Measurements from ENCODE around the gene SLC1A5. TPM values are rescaled to one million over a fixed set of nuclear protein-coding genes. Genes with fewer than 3 reads are reported as not detected.
"Not testable (repeated sequence)": the region's sequence is repeated elsewhere in the genome, so short reads cannot be mapped to it uniquely, and the experiment has no call there.

SLC1A5 gene
- 100 to 1,000 TPM; 349 to 439 (median 369) TPM for total RNA-seq

DNA sequence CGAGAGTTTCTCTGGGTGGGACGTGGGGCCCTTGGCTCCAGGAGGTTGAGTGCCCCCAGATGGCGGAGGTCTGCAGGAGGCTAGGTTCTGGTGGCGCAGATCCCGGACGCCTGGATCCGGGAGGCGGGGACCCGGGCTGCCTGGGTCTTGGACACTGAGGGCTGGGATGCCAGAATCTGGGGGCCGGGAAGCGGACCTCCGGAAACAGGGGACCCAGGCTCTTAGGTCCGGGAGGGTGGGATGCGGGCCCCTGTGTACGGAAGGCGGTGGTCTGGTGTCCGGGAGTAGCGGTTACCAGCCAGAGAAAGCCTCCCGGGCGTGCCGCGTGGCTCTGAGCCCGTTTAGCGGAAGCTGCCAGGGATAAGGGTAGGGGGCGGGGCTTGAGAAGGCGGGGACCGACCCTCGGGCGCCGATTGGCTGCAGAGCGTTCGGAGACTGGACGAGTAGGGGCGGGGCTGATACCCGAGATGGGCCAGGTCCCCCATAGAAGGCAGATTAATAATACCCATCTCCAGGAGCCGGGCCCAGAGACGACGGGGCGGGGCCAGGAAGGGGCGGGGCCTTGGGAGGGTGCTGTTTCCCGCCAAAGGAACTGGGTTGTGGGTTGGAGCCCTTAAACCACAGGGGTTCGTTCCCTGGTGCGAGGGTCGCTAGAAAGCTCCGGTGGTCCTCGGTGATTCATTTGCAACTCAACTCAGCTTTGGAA lies at the start of gene SLC1A5:
Gene SLC1A5 (minus strand): TSS at position 333 of the 706 bp plus-strand sequence. CDS start 629 bp downstream, outside the sequence.
- H3K4me1 Mint-ChIP-seq (ENCODE audit: low read depth) = peaks cover 50% of the 10 kb centered on the region

DNA sequence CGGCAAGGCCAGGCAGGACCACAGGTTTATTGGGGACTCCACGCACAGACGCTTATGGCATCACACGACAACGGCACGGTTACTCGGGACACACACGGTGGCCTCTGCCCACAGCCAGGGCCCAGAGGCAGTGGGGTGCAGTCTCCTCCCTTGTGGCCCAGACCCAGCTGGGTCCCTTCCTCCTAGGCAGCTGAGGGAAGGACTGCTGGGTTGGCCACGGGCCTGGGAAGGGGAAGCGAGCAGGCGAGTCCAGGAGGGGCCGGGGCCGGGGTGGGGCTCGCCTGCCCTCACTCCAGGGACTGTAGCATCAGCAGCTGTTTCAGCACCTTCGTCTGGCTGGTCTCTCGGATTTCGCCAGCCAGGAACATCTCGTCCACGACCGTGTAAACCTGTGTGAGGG lies 49.8 kb upstream of the SLC1A5 start:
- no peak for ATAC-seq
- H3K36me3 Mint-ChIP-seq (ENCODE audit: insufficient read depth) = peaks cover 17% of the 10 kb centered on the region

More for the DNA sequence above, at the start of gene SLC1A5:
- peak; percentile 99 for DNase-seq
- Mint-ChIP-seq H3K36me3 (ENCODE audit: insufficient read depth) (peaks cover 34% of the 10 kb centered on the region), H3K27me3 (ENCODE audit: low read depth) (no peaks in the 10 kb centered on the region), H3K4me3 (peak within 1 kb of the TSS; percentile 98), H3K9me3 (no peaks in the 10 kb centered on the region)
- ATAC-seq = peak; percentile 81 to 84

DNA sequence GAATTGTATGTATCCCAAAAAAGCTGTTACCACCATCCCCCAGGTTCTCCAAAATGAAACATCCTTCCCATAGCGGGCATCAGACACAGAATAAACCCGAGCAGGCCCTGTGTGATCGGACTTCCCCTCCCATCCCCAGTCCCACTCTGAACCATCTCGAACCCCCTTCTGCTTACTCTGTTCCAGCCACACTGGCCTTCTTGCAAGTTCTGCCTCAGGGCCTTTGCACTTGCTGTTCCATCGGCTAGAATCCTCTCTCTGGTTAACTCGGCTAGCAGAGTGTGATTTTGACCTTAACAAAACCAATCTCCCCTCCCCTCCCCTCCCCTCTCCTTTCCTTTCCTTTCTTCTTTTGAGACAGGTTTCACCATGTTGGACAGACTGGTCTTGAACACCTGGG lies 46.6 kb upstream of the SLC1A5 start:
- H3K9me3 Mint-ChIP-seq = no peaks in the 10 kb centered on the region
- H3K4me3 Mint-ChIP-seq = no peak overlapping the region
- no peaks in the 10 kb centered on the region for H3K4me1 Mint-ChIP-seq (ENCODE audit: low read depth)
- H3K27me3 Mint-ChIP-seq (ENCODE audit: low read depth) = no peaks in the 10 kb centered on the region
- no peak for ATAC-seq
- DNase-seq = no peak
- peaks cover 10% of the 10 kb centered on the region for H3K36me3 Mint-ChIP-seq (ENCODE audit: insufficient read depth)

More for the DNA sequence above, 49.8 kb upstream of the SLC1A5 start:
- H3K4me1 Mint-ChIP-seq (ENCODE audit: low read depth) = no peaks in the 10 kb centered on the region
- H3K9me3 Mint-ChIP-seq = no peaks in the 10 kb centered on the region
- no peak for DNase-seq
- H3K4me3 Mint-ChIP-seq = no peak overlapping the region
- no peaks in the 10 kb centered on the region for H3K27me3 Mint-ChIP-seq (ENCODE audit: low read depth)

DNA sequence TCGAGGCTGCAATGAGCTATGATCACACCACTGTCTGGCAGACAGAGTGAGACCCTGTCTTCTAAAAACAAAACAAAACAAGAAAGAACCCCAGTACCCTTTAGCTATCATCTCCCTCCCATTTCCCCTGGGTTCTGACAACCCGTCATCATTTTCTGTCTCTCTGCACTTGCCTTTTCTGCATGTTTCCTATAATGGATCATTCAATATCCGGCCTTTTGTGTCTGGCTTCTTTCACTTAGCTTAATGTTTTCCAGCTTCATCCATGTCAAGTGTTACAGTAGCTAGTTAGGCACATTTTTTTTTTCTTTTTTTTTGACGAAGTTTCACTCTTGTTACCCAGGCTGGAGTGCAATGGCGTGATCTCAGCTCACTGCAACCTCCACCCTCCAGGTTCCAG lies 45.7 kb upstream of the SLC1A5 start:
- Mint-ChIP-seq H3K4me1 (ENCODE audit: low read depth) (peaks cover 2% of the 10 kb centered on the region), H3K9me3 (no peaks in the 10 kb centered on the region)
- ATAC-seq = no peak

DNA sequence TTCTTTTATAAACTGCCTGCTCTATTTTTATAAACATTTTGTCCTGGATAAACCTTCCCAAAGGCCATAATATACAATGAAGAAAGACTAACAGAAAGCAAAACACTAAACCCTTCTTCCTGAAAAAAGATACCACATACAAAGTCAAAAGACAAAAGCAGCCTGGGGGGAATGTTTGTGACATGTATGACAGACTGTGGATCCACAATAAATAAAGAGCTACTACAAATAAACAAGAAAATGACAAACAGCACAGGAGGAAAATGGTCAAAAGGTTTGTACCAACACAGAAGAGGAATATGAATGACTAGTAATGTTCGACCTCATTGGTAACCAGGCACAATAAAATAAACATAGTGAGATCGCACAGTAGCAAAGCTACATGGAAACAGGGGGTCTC lies 42.5 kb upstream of the SLC1A5 start:
- no peaks in the 10 kb centered on the region for H3K9me3 Mint-ChIP-seq
- no peak for ATAC-seq

More for the DNA sequence above, 45.7 kb upstream of the SLC1A5 start:
- H3K36me3 Mint-ChIP-seq (ENCODE audit: insufficient read depth) = peaks cover 8% of the 10 kb centered on the region
- H3K27me3 Mint-ChIP-seq (ENCODE audit: low read depth) = no peaks in the 10 kb centered on the region
- no peak overlapping the region for H3K4me3 Mint-ChIP-seq
- DNase-seq = no peak

DNA sequence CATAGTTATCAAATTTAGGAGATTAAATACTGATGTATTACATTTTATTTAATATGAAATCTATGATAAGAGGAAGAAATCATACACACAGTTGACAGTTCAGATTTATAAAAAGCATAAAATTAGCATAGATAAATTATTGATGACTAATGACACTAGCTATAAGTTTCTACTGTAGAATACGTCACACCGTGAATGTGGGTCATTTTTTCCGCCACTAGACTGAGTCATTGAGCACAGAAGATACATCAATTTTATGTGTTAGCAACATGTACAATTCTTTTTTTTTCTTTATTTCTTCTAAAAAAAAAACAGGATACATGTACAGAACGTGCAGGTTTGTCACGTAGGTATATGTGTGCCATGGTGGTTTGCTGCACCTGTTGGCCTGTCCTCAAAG lies 40.1 kb upstream of the SLC1A5 start:
- H3K4me1 Mint-ChIP-seq (ENCODE audit: low read depth) = peaks cover 10% of the 10 kb centered on the region
- ATAC-seq (peak; percentile 52 to 71), DNase-seq (peak; percentile 63)
- no peaks in the 10 kb centered on the region for H3K9me3 Mint-ChIP-seq
- no peaks in the 10 kb centered on the region for H3K36me3 Mint-ChIP-seq (ENCODE audit: insufficient read depth)
- no peaks in the 10 kb centered on the region for H3K27me3 Mint-ChIP-seq (ENCODE audit: low read depth)
- no peak overlapping the region for H3K4me3 Mint-ChIP-seq

More for the DNA sequence above, 42.5 kb upstream of the SLC1A5 start:
- Mint-ChIP-seq H3K36me3 (ENCODE audit: insufficient read depth) (no peaks in the 10 kb centered on the region), H3K4me1 (ENCODE audit: low read depth) (peaks cover 3% of the 10 kb centered on the region), H3K4me3 (no peak overlapping the region), H3K27me3 (ENCODE audit: low read depth) (no peaks in the 10 kb centered on the region)
- DNase-seq = no peak

DNA sequence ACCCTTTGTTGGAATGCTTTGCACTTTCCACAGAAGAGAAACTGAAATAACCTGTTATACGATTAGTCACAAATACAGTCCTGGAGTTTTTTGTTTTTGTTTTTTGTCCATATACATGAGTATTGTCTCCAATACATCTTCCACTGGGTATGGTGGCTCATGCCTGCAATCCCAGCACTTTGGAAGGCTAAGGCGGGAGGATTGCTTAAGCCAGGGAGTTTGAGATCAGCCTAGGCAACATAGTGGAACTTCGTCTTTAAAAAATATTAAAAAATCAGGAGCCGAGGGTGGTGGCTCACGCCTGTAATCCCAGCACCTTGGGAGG lies 37.3 kb upstream of the SLC1A5 start:
- ATAC-seq (no peak), DNase-seq (no peak)
- Mint-ChIP-seq H3K4me1 (ENCODE audit: low read depth) (peaks cover 26% of the 10 kb centered on the region), H3K27me3 (ENCODE audit: low read depth) (no peaks in the 10 kb centered on the region), H3K4me3 (no peak overlapping the region), H3K36me3 (ENCODE audit: insufficient read depth) (no peaks in the 10 kb centered on the region), H3K9me3 (no peaks in the 10 kb centered on the region)

DNA sequence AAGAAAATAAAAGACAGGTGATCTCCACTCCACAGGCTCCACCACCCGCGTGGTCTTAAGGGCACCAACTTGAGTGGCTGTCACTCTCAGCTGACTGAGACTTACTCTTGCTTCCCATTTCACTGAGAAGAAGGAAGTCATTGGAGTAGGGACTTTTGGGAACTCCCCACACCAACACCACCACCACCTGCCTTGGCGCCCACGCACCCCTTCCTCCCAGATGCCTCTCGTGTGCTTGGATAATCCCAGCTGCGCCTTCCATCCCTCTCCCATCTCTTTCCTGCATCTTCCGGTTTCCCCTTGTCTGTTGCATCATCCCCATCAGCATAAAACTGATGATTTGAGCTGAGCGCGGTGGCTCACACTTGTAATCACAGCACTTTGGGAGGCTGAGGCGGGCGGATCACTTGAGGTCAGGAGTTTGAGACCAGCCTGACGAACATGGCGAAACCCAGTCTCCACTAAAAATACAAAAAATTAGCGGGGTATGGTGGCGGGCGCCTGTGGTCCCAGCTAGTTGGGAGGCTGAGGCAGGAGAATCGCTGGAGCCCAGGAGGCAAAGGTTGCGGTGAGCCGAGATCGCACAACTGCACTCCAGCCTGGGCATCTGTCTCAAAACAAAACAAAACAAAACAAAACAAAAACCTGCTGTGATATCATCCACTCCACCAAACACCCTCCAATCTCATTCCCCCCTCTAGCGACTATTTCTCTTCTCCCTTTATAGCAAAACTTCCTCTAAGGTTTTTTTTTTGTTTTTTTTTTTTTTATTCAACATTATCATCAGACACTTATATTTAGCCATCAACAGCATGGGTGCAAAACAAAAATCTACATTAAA lies 36.7 kb upstream of the SLC1A5 start:
- ATAC-seq = no peak
- Mint-ChIP-seq H3K4me3 (no peak overlapping the region), H3K4me1 (ENCODE audit: low read depth) (peaks cover 31% of the 10 kb centered on the region), H3K27me3 (ENCODE audit: low read depth) (no peaks in the 10 kb centered on the region), H3K9me3 (no peaks in the 10 kb centered on the region), H3K36me3 (ENCODE audit: insufficient read depth) (no peaks in the 10 kb centered on the region)
- no peak for DNase-seq

DNA sequence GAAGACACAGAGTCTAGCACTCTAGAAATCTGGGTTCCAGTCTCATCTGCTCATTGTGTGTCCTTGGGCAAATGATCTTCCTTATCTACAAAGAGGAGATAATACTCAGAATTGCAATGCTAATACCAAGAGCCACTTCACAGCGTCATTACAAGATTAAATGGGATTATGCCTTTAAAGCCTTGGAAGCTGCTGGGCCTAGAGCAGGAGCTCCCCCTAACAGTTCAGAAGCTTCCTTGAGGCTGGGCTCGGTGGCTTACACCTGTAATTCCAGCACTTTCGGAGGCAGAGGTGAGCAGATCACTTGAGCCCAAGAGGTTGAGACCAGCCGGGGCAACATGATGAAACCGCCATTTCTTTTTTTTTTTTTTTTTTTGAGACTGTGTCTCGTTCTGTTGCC lies 34.7 kb upstream of the SLC1A5 start:
- no peak for DNase-seq
- Mint-ChIP-seq H3K27me3 (ENCODE audit: low read depth) (no peaks in the 10 kb centered on the region), H3K4me3 (no peak overlapping the region), H3K9me3 (no peaks in the 10 kb centered on the region), H3K4me1 (ENCODE audit: low read depth) (peaks cover 36% of the 10 kb centered on the region), H3K36me3 (ENCODE audit: insufficient read depth) (no peaks in the 10 kb centered on the region)
- no peak for ATAC-seq

DNA sequence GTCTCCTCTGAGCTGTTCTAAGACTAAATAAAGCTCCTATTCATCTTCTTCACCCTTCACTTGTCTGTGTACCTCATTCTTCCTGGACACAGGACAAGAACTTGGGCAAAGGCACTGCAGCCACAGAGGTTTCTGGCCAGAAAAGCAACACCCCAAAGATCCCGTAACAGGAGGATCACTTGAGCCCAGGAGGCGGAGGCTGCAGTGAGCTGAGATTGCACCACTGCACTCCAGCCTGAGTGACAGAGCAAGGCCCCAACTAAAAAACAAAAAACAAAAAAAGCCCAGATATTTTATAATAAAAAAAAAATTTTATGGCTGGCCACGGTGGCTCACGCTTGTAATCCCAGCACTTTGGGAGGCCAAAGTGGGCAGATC lies 34.0 kb upstream of the SLC1A5 start:
- not testable (repeated sequence) for H3K27me3 Mint-ChIP-seq (ENCODE audit: low read depth); ATAC-seq; H3K9me3 Mint-ChIP-seq; DNase-seq; H3K4me3 Mint-ChIP-seq; H3K36me3 Mint-ChIP-seq (ENCODE audit: insufficient read depth)
- H3K4me1 Mint-ChIP-seq (ENCODE audit: low read depth) = peaks cover 36% of the 10 kb centered on the region

DNA sequence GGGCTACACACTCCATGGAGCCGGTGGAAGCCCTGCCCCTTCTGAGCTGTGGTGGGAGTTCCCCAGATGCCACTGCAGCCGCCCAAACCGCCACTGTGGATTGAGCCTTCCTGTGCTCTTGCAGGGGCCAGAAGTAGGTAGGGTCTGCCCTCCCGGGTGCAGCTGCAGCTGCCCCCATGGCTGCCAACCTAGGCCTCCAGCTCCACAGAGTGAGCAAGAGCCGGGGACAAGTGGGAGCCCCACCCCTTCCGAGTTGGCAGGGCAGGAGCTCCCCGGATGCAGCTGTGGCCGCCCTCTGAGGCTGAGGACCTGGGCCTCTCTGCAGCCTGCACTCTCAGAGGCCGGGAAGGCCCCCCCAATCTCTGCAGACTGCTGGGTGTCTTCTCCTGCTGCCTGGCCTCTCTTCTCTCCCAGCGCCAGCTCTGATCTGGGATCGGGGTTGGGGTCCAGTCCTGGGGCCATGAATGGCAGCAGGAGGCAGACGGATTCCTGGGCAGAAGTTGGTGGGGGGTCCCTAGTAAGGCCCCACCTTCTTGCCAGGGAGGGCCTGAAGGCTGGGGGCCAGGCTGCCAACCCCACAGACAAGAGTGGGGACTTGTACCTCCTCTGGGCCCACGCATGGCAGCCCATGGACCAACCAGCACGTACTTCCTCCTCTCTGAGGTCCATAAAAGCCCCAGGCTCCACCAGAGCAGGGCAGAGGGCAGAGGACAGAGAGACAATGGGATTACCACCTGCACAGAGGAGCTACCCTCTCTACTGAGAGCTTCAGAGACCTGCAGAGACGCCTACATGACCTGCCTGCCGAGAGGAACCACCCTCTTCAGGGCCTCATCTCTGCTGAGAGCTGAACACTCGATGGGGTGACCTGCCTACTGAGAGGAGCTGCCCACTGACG lies 33.4 kb upstream of the SLC1A5 start:
- Mint-ChIP-seq H3K9me3 (no peaks in the 10 kb centered on the region), H3K27me3 (ENCODE audit: low read depth) (no peaks in the 10 kb centered on the region), H3K4me1 (ENCODE audit: low read depth) (peaks cover 36% of the 10 kb centered on the region), H3K4me3 (no peak overlapping the region), H3K36me3 (ENCODE audit: insufficient read depth) (no peaks in the 10 kb centered on the region)
- peak; percentile 40 for DNase-seq
- ATAC-seq = peak; percentile 91 to 96

DNA sequence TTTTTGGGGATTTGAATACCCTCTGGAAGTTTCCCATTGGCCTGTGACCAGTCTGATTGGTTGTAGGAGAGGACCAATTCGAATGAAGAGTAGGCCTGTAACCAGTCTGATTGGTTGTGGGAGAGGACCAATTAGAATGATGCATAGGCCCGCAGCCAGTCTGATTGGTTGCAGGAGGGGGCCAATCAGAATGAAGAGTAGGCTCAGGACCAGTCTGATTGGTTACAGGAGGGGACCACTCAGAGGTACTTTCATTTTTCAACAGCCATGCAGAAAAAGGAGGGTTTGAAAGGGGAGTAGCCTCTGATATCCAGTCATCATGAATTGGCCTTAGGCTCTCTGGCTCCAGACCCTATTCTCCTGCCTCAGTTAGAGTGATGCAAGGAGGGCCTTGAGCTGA lies 30.4 kb upstream of the SLC1A5 start:
- DNase-seq (no peak), ATAC-seq (no peak)
- no peak overlapping the region for H3K4me3 Mint-ChIP-seq
- no peaks in the 10 kb centered on the region for H3K9me3 Mint-ChIP-seq
- H3K27me3 Mint-ChIP-seq (ENCODE audit: low read depth) = no peaks in the 10 kb centered on the region
- H3K36me3 Mint-ChIP-seq (ENCODE audit: insufficient read depth) = no peaks in the 10 kb centered on the region
- H3K4me1 Mint-ChIP-seq (ENCODE audit: low read depth) = peaks cover 30% of the 10 kb centered on the region

DNA sequence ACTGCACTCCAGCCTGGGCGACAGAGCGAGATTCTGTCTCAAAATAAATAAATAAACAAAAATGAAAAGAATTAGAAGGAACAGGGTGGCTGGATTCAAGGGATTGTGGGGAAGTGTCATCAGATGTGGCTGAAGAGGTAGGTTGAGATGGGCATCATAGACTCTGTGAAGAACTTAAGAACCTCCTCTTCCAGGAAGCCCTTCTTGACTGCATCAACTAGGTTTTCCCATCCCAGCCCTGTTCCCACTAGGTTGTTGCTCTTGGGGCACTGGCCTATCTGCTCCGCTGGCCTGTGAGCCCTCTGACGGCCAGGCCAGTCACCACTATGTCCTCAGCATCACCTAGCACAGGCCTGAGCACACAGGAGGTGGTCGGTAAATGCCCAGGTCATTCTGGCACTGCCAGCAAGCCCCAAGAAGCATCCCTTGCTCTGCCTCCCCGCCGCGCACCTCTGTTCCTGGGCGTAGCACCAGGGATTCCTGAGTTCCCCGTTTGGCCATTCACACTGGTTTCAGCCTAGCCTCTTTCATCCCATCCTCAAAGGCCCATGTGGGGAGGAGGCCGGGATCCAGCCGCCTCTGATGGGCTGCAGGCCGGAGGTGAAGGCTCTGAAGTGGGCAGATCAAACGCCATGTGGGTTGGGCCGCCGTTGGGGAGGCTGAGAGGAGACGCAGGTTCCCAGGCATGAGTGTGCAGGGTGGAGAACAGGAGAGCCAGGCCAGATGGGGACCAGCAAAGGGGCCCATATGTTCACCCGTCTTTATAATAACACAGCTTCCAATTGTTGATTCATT lies 27.6 kb upstream of the SLC1A5 start:
- H3K9me3 Mint-ChIP-seq = no peaks in the 10 kb centered on the region
- H3K4me3 Mint-ChIP-seq = no peak overlapping the region
- H3K4me1 Mint-ChIP-seq (ENCODE audit: low read depth) = peaks cover 17% of the 10 kb centered on the region
- DNase-seq = no peak
- no peaks in the 10 kb centered on the region for H3K36me3 Mint-ChIP-seq (ENCODE audit: insufficient read depth)
- no peaks in the 10 kb centered on the region for H3K27me3 Mint-ChIP-seq (ENCODE audit: low read depth)
- no peak for ATAC-seq

Measured in activated T-cell treated with anti-CD3 and anti-CD28 coated beads, Interleukin-2, amount 50 U/mL, for 4 hours (primary cell).